8988T (cell line): Measurements from ENCODE around the gene IGLL5.

ENCODE experiments used
- DNase-seq: peaks from one replicate; pipeline ENCODE4 v3.0.0; 2011

The IGLL5 gene

GRCh38 chr22:22941831-22942510 lies 54.4 kb downstream of the IGLL5 start:
- no peak for DNase-seq

- peak; percentile 37 for DNase-seq
Measured at GRCh38 chr22:22942511-22943329, 55.1 kb downstream of the IGLL5 start.

DNA sequence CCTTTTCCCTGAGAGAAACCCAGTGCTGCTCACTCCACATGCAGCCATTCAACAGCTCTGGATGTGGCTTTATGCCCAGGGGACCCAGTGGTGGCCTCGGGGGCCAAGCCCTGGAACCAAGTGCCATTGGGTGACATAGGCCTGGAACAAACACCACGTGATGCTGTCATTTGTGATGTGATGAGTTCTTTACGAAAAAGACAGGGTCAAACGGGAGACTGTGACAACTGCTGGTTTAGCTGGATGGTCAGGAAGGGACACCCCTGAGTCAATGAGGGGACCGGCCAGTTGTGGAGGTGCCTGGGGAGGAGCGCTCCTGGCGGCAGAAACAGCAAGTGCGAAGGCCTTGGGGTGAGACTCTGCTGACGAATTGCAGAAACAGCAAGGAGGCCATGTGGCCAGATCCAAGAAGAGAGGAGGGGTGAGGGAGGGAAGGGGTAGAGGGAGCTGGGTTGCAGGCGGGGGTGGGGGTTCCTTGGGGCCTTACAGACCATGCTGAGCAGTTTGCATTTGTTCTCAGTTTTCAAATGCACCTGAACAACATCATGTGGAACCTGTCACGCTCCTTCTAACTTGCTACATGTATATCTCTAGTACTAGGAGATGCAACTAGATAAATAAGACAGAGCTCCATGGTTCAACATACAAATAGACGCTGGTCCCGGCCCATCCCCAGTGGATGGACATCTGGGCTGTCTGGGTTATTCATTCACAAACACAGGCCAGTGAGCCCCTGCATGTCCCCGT lies 56.1 kb downstream of the IGLL5 start:
- DNase-seq, result no peak

DNA sequence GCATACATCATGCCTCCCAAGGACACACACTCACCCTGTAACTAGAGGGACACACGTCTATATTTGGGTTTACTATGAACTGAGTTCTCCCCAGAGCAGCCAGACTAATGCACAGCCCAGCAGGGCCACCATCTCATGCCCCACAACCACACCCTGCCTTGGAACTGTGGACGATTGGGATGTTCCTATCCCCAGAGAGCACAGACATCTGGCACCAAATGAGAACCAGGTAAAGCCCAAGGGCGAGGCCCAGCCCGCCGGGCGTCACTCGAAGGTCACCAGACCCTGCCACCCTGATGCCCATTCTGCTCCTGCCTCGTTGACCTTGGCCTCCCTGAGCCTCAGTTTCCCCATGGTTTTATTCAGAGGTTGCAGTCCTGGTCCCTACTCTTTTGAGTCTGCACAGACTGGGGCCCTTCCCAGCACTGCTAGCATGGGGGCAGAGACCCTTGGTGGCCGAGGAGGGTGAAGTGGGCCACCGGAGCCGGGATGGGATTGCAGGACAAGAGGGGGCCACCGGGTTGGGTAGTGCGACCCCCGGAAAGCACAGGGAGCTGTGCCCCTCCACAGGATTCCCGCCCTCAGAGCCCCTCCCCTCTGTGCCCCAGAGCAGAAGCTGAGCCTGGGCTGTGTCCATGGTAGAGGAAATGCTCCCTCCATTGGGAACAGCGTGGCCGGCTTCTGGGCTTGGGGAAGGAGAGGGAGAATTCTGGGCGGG lies 56.8 kb downstream of the IGLL5 start:
- DNase-seq, result no peak

DNA sequence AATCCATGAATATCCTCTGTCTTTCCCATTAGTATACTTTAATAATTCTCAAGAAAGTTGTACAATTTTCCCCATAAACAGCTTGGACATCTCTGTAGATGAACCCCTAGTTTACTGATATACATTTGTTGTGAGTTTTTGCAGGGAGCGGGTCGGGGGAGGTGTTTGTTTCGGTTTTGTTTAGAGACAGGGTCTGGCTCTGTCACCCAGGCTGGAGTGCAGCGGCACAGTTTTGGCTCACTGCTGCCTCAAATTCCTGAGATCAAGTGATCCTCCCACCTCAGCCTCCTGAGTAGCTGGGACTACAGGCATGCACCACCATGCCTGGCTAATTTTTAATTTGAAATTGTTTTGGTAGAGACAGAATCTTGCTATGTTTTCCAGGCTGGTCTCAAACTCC lies 57.6 kb downstream of the IGLL5 start:
- no peak for DNase-seq
